NCI-H460 (cell line): ENCODE results near the gene FBRSL1. TPM values are rescaled to one million over a fixed set of nuclear protein-coding genes. Genes with fewer than 3 reads are reported as not detected.
"Not testable (repeated sequence)": the region's sequence is repeated elsewhere in the genome, so short reads cannot be mapped to it uniquely, and the experiment has no call there.

ENCODE experiments used
- DNase-seq: peaks from one replicate; pipeline ENCODE4 v3.0.0-alpha.2; 2016; ENCODE audit warnings: low read depth; ENCODE audit errors: extremely low read depth
- total RNA-seq: library from RNA; depleted of rRNA; stranded (reverse); fragments of >200 nt; shearing (Covaris generic); gene quantifications from 2 replicates; pipeline ENCODE4 v1.2.3, GENCODE V29; 2014

The FBRSL1 gene
- total RNA-seq, 1 experiment from 2014 or later: 18.2 TPM

DNA sequence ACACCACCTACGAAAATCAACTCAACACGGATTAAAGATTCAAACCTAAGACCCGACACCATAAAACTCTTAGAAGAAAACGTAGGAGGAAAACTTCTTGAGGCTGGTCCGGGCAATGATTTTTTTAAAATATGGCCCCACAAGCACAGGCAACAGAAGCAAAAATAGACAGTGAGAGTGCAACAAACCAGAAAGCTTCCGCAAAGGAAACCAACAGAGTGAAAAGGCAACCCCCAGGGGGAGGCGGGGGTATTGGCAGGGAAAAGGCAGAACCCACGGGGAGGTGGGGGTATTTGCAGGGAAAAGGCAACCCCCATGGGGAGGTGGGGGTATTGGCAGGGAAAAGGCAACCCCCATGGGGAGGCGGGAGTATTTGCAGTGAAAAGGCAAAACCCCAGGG is 20.5 kb upstream of the FBRSL1 start:
- no peak for DNase-seq

DNA sequence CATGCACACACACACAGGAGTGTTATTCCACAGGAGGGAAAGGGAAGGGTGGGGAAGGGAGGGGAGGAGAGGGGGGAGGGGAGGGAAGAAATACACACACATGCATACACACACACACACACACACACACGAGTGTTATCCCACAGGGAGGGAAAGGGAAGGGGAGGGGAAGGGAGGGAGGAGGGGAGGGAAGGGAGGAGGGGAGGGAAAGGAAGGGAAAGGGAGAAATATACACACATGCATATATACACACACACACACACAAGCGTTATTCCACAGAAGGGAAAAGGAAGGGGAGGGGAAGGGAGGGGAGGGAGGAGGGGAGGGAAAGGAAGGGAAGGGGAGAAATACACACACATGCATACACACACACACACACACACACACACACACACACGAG is 19.6 kb upstream of the FBRSL1 start:
- no peak for DNase-seq

DNA sequence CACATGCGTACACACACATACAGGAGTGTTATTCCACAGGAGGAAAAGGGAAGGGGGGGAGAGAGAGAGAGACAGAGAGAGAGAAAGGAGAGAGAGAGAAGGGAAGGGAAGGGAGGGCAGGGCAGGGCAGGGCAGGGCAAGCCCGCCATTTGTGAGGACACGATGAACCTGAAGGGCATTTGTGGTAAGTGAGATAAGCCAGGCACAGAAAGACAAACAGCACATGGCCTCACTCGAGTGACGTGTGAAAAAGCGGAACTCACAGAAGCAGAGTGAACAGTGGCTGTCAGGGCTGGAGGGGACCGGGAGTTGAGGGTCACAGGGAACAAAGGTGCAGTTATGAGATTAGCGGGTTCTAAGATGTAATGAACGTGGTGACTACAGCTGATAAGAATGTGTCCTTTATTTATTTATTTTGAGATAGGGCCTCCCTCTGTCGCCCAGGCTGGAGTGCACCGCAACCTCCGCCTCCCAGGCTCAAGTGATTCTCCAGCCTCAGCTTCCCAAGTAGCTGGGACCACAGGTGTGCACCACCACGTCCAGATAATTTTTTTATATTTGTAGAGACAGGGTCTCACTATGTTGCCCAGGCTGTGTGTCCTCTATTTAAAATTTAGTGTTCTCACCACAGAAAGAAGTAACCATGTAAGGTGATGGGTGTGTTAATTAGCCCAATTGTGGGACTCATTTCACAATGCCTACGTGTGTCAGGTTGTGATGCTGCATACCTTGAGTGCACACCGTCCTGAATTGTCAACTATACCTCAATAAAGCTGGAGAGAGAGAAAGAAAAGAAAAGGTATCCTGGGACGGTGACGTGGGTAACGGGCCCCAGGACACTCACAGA is 18.7 kb upstream of the FBRSL1 start:
- DNase-seq: no peak

DNA sequence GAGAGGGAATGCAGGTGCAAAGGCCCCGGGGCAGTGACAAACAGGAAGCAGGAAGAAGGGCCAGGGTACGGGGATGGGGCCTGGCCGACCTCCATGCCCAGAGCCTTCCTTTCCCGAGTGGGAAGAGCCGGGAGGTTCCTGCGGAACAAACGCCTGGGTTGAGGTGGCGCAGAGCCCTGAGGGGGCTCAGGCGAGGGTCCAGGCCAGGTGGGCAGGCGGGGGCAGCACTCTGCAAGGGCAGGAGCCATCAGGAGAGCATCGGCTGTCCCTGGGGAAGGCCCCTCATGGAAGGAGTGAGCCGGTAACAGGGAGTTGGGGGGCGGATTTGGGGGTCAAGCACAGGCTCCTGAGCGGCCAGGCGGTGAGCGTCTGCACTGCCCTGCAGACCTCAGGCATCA is 18.1 kb upstream of the FBRSL1 start:
- DNase-seq: no peak

DNA sequence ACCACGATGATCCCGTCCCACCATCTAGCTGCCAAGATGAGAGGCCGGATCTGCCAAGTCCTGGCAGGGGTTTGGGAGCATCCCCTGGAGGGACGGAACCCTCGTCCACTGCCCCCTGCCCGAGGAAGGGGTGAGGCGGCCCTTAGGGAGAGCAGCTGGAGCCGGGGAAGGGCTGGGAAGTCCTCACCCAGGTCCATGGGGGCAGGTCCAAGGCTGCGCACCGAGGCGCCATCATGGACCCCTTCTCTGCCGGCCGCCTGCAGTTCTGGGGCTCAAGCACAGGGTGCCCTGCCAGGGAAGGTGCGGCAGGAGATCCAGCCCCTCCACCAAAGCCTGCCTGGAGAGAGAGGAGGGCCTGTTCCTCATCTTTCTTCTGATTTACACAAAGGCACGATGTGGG is 17.6 kb upstream of the FBRSL1 start:
- DNase-seq: no peak

DNA sequence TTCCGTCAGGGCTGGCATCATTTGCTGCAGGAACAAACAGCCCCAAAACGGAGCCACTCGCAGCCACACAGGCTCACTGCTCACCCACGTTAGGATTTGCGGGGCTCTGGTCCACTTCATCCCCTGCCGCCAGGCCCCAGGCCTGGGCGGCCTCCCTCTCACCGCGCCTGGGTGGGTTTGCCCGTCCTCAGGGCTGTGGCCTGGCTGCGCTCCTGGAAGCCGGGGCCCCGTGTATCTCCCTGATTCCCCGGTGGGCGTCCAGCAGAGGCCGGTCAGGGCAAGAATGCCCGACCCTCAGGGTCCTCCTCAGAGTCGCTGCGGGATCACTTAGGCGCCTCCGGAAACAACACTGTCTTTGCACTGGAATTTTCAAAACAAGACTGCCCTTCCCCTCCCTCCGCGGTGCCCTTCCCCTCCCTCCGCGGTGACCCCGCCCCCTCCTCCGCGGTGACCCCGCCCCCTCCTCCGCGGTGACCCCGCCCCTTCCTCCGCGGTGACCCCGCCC is 15.7 kb upstream of the FBRSL1 start:
- no peak for DNase-seq

DNA sequence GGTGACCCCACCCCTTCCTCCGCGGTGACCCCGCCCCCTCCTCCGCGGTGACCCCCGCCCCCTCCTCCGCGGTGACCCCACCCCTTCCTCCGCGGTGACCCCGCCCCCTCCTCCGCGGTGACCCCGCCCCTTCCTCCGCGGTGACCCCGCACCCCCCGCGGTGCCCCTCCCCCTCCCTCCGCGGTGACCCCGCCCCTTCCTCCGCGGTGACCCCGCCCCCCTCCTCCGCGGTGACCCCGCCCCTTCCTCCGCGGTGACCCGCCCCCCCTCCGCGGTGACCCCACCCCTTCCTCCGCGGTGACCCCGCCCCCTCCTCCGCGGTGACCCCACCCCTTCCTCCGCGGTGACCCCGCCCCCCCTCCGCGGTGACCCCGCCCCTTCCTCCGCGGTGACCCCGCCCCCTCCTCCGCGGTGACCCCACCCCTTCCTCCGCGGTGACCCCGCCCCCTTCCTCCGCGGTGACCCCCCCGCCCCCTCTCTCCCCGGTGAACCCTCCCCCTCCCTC is 15.1 kb upstream of the FBRSL1 start:
- not testable (repeated sequence) for DNase-seq

DNA sequence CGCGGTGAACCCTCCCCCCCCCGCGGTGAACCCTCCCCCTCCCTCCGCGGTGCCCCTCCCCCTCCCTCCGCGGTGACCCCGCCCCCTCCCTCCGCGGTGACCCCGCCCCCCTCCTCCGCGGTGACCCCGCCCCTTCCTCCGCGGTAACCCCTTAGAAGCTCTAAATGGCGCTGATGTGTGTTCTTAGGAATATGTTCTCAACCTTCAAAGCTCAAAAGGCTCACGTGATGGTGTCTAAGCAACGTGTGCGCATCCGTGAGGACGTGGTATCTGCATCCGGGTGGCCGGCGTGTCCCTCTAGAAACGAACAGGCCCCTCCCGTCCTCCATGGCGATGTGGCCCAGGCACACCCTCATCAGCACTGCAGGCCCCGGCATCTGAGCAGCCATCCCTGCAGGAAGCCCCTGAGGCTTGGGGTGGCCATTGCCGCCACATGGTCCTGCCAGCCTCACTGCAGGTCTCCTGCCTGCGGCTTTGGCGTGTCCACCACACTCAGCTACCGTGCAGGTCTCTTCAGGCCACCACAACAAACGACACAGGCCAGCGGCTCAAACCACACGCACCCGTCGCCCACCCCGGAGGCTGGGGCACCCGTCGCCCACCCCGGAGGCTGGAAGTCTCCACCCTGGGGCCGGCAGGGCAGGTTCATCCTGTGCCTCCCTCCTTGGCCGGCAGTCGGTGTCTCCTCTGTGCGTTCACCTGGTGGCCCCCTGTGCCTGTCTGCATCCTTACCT is 14.5 kb upstream of the FBRSL1 start:
- no peak for DNase-seq

DNA sequence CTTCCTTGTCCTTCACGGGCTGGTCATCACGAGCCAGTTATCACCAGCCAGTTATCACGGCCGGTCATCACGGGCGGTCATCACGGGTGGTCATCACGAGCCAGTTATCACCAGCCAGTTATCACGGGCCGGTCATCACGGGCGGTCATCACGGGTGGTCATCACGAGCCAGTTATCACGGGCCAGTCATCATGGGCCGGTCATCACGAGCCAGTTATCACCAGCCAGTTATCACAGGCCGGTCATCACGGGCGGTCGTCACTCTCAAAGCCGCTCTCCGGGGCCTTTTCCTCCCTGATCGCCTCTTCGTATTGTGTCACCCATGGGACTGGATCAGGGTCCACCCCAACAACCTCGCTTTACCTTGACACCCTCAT is 13.9 kb upstream of the FBRSL1 start:
- no peak for DNase-seq

DNA sequence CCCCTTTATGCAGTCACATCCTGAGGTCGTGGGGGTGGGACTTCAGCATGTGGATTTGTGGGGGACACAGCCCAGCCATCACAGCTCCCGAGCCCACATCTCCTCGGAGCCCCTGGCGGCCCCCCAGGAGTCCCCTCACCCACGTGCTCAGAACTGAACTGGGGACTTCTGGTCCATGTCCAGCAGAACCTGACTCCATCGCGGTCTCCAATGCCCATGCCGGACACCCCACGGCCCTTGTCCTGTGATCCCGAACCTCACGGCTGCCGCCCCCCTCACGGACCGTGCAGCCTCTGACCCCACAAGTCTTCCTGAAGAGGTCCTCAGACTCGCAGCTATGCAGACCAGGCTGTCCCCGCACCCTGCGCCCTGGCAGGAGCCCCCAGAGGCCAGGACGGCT is 13.5 kb upstream of the FBRSL1 start:
- no peak for DNase-seq

DNA sequence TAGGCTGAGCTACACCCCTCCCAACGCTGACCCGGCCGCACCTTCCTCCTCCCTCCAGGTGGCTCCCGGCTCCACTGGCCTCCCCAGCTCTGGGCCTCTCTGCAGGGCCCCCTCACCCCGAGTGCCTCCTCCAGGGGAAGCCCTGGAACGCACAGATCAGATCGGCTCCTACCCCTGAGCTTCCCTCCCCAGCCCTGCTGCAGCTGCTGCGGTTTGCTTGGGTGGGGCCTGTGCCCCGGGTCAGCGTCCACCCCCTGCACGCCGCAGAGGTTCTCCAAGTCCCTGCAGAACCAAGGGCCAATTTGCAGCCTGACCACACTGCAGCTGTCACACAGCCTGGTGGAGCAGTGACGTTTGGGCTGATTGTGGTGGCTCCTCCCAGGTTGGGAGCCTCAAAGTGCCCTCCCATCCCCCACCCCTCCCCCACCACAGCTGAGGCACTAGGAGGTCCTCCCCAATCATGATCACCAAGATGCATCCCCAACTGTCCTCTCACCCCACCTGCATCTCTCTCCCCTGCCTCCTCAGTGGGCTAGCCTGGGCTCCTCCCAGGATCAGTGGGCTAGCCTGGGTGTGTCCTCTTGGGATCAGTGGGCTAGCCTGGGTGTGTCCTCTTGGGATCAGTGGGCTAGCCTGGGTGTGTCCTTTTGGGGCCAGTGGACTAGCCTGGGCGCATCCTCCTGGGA is 12.8 kb upstream of the FBRSL1 start:
- DNase-seq: no peak

DNA sequence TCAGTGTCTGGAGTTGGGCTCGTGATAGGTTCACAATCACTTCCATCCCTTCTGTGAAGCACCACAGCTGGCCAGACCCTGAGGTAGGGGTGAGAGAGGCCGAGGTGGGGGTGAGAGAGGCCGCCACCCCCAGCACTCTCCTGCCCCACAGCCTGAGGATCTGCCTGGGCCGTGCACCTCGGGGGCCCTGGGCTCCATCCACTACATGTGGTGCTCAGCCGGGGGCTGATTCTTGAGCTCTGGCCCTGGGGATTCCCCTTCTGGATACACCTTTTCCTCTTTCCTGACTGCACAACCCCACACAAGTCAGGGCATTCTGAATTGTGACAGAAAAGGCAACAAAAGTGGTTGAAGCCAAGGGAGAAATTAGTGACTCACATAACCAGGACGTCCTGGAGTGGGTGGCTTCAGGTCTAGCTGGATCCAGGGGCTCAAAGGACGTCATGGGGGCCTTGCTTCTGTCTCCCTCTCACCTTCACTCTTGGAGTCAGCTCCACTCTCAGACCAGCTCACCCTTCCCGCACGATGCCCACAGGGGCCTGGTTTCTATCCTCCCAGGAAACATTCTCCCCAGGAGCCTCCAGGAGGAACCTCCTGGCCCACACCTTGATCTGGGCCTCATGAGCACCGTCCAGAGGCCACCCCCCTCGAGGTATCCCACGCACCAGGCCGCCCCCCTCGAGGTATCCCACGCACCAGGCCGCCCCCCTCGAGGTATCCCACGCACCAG is 12.1 kb upstream of the FBRSL1 start:
- no peak for DNase-seq

DNA sequence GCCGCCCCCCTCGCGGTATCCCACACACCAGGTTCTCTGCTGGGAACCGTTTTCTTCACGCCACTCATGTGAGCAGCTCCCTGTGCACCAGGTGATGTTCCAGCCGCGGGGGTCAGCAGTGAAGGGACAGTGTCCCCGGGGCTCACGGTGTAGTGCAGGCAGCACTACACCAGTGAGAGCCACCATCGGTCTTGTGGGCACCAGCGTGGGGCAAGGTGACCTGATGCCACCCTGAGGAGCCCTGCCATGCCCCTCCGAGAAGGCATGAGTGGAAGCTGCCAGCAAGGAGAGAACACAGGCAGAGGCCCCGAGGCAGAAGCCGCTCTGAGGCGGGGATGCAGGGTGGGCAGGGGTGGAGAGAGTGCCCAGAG is 11.5 kb upstream of the FBRSL1 start:
- no peak for DNase-seq

DNA sequence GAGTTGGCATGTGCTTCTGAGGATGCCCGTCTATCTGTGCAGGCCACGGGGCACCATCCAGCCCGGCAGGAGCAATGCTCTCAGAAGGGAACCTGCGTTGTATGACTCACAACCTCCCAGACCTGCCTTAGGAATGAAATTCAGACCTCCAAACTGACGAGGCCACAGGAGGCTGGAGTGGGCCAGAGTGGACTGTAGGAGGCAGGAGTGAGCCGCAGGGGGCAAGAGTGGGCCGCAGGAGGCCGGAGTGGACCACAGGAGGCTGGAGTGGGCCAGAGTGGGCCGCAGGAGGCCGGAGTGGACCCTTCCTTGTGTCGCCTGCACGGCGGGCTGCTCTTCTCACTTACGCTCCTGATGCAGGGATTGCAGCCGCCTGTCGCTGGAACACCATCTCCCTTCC is 11.1 kb upstream of the FBRSL1 start:
- DNase-seq: no peak

DNA sequence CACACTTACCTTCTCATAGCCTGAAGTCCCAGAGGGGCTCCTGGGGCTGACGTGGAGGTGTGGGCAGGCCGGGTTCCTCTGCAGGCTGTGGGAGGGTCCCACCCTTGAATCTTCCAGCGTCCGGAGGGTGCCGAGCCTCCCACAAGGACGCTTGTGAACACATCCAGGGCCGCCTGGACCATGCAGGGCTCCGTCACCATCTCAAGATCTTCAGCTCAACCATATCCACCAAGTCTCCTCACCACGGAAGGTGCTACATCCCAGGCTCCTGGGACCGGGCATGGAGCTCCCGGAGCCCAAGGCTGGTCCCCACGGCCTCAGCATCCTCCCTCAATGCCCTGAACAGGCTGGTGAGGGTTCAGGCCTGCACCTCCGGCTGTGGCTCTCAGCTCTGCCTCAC is 10.7 kb upstream of the FBRSL1 start:
- DNase-seq: no peak

DNA sequence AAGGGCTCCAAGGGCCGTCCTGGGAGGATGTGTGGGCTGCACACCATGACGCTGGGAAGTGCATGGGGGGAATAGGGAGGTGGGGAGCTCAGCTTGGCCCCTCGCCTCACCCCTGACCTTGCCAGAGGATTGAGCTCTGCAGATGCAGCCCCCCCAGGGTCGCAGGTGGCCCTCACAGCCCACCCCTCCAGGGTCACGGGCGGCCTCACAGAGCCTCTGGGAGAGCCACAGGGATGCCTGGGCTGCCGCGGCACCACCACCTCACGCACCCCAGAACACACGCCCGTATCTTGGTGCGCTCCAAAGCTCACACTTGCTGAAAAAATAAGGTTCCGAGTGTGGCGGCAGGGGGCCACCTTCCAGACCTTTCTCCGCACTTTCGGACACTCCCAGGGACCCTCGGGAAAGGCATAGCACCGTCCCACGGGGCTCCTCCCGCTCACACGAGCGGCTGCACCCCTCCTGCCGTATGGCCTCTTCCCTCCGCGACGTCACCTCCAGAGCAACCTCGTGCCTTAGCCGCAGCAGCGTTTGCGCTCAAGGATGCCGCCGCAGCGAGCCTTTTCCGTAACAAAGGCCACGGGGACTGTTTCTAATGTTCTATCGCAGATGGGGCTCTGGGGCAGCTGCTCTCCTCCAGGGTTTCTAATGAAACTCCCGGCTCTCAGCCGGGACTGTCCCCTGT is 9.9 kb upstream of the FBRSL1 start:
- no peak for DNase-seq

DNA sequence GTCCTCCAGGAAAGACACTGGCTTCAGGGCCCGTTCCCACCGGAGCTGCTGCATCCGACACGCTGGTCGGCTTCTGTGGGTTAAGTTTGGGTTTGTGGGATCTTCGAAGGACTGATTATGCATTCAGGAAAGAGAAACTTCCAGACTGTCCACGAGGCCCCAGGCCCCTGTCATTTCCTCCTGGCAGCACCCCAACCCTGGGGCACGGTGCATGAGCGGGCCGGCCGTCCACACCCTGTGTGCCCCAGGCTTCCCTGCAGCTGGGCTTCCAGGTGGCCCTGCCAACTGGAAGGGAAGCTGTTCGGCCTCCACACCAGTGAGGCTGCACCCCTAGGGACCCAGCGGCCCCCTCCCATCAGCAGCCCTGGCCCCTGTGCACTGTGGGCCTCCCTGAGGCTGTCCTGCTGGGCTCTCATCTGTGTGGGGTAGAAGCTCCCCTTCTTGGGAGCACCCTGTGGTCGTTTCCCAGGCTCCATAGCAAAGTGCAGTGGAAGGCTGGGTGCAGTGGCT is 9.3 kb upstream of the FBRSL1 start:
- no peak for DNase-seq

DNA sequence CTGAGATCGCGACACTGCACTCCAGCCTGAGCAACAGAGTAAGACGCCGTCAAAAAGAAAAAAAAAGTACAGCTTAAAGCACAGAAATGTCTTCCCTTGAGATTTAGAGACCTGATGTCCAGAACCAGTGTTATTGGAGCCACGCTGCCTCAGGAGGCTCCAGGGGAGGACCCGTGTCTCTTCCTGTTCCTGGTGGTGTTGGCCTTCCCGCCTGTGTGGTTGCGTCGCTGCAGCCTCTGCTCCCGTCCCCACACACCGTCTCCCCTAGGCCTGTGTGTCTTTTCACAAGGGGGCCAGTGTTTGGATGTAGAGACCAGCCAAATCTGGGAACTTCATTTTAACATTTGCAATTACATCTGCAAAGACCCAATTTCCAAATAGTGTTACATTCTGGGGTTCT is 8.6 kb upstream of the FBRSL1 start:
- DNase-seq: no peak

DNA sequence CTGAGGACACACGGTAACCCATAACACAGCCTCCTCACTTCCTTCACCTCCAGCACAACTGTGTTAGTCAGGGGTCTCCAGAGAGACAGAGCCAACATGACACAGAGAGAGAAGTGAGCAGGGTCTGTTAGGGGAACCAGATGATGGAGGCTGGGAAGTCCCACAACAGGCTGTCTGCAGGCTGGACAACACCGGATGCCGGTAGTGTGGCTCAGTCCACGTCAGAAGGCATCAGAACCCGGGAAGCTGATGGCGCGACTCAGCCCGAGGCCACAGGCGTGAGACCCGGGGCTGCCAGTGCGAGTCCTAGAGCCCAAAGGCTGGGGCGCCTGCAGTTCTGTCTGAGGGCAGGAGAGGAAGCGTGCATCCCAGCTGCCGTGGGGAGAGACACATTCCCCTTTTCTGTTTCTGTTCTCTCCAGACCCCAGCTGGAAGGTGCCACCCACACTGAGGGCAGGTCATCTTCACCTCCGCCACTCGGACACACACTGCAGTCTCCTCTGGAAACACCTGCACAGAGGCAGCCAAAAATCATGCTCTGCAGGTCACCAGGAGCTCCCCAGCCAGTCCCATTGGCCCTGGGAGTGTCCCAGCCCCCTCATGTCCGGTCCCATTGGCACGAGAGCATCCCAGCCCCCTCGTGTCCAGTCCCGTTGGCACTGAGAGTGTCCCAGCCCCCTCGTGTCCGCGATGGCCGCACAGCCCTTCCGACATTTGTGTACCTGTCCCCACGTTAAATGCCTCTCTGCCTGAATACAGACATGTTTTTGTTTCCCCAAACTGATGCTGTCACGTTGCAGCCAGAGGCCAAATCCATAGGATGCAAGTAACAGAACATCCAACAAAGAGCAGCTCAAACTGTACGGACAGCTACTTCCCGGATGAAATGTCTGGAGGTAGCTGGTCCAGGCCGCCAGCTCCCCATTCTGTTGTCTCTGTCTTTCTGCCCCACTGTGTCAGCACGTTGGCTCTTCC is 7.9 kb upstream of the FBRSL1 start:
- no peak for DNase-seq
